HG02852 (cell line): ENCODE measurements around the gene KIRREL1.

Experiments used
- ATAC-seq: cut with Tn5 transposase; IDR thresholded peaks from one replicate; pipeline ENCODE4 v1.9.1; 2021; ENCODE audit warnings: mild to moderate bottlenecking, moderate library complexity; ENCODE audit not compliant: unreplicated experiment

Gene KIRREL1

DNA sequence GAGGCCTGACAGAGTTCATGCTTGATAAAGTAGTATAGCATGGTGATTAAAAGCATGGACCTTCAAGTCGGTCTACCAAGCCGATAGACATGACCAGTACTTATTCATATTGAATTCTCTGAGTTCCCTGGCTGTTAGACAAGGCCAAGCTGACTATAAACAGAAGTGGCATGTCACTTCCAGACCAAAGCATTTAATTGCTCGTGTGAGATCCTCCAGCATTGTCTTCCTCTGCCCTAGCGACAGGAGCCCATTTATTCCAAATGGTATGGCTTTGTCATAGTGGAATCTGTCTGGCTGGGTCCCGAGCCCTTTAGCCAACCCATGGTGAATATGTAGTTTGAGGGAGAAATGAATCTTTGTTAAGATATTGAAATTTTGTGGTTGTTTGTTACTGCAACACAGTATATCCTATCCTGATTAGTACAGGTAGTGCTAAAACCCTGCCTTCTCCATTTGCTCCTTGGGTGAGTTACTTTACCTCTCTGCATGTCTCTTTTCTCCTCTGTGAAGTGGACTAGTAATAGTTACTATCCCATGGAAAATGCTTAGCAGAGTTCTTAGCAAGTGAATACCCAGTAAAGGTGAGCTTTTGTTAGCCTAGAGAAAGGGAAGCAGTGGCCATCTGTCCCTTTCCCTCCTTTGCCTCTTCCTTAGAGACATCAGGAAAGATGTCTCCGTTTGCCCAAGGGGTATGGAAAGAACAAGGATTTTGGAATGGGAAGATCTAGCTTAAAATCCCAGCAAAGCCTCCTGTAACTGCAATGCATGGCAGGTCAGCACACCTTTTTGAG lies 109.6 kb downstream of the KIRREL1 start:
- no peak for ATAC-seq

DNA sequence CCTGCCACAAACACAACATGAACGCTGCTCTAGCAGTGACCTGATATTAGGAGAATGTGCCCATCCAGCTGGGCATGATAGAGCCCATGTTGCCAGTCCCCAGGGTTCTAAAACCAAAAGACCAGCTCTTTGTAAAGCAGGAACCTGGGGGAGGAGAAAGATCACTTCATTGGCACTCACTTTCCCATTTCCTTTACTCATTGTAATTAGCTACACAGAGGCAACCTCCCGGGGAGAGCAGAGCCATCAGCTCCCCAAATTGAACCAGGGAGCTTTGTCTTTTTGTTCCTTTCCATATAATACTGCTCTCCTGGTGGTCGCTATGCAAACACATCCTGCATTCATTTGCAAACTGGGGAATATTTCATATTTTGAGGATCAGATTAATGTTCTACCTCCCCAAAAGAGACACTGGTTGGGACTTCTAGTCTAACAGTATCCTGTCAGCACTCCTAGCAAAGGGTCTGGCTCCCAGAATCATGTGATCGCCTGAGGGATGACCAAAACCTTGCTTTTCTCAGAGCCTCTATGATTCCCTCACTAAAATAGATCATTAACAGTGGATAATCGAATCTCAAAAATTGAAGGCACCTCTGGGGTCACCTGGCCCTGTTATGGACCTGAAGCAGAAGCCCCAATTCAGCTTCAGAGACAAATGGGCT lies 110.5 kb downstream of the KIRREL1 start:
- ATAC-seq, result no peak

DNA sequence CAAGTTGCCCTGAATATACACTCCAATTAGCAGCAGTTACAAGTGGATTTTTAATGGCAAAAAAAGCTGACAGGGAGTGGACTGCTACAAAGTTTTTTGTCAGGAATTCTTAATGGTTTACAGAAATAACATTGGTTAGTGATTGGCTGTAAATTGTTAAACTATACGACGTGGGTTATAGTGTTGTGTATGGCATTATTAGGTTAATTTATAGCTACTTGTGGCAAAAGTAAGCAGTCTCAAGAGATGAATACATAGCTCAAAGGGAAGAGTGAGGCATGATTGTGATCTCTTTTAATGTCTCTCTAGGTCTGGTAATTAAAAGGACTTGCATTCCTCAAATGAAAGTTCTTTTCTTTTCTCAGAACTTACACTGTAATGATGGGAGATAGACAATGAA lies 111.4 kb downstream of the KIRREL1 start:
- ATAC-seq, result no peak

DNA sequence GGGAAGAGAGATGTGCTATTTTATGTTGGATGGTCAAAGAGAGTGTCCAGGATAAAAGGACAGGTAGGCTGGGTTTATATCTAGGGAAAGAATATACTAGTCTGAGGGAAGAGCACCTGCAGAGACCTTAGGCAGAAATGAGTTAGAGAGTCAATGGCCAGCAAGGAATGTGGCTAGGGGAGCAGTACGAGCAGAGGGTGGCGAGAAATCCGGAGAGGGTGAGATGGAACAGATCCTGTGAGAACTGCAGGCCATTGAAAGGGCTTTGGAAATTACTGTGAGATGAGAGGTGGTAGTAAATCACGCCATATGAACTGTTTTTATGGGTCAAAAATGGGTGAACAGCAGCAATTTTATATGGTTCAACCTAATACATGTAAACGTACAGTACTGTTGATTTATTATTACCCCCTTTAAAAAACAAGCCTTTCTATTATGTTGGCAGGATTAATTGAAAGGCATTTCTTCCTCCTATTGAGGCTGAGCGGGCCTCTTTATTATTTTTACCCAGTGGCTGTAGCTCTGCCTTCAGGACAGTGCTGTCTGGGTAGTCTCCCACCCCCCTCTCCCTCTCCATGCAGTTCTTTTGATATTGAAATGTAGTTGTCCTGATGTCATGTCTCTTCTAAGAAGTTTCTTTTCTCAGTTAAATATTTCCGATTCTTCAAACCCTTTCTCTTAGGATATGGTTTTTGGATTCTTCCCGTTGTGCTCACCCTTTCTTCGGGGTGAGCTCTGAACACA lies 112.1 kb downstream of the KIRREL1 start:
- ATAC-seq, result no peak

DNA sequence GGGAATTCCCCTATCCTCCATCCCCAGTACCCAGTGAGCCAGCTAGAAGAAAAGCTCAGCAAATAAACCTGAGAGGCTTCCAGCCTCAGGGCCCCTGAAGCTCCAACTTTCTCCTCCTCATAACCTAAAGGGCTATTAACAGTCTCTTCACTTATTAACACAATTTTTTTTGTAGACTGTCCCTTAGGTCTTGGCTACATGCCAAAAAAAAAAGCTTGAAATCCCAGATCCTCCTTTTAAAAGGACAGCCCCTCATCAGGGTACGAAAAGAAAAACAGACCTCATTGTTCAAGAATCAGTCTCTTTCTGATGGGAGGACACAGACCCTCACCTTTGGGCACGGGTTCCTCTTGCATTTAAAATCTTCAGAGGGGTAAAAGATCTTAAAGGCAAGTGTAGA lies 114.5 kb downstream of the KIRREL1 start:
- ATAC-seq, result no peak

DNA sequence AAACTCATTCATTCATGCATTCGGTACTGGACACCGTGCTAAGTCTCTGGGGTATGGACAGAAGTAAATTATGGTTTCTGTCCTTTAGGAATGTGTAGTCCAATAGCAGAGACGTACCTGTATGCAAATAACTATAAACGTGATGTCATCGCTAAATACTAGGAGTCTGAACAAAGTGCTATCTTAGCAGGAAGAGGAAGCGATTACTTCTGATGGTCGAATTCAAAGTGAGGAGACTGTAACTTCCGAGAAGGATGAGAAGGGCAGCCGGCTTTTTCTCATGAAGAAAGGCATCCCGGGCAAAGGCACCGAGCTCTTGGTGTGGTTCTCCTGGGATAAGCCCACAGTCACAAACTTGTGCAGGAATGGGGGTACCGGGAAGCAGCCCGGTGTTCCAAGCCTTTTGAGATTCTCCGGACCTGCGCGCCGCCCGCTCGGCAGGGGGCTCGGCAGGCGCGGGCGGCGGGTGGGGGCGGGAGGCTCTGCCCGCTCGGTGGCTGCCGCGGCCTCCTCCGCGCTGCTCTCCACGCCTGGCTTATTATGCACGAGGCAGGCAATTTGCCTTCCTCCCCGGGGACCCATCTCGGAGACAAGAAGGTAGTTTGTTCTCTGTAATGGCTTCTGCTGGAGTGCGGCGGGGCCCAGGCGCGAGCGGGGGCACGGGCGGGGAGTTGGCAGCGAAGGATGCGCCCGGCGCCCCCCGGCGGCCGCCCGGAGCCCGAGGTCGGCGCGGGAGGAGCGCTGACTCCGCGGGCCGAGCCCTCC lies 119.7 kb downstream of the KIRREL1 start:
- no peak for ATAC-seq

DNA sequence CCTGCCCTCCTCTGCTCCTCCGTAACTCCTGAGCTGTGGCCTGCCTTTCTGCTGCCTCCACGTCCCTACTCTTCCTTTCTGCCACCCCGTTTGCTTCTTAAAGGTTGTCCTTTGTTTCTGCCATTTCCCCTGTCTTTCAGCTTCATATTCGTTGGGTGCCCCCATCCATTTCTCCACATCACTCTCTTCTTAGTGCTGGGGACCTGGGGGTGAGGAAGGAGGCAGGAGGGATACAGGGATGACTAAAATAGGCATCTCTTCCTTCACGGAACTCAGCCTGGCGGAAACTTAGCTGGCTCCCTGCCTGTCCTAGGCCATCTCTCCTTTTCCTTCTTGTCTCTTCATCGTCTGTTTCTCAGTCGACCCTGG lies 120.3 kb downstream of the KIRREL1 start:
- ATAC-seq, result no peak

DNA sequence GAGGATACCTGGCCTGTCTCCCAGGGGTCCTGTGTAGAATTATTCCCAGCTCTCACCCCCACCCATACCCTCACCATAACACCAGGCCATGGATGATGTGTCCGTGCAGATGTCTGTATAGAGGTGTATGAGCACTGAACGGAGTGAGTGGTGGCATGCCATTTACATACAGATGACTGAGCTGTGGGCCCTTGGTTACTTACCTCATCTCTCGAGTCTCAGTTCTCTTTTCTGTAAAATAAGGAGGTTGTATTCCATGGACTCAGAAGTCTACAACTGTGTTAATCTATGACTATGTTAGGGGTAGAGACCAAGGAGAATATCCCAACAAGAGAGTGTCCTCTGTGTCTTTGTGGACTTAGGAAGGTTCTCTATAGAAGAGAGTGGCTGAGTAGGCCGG lies 121.7 kb downstream of the KIRREL1 start:
- peak; percentile 94 for ATAC-seq

DNA sequence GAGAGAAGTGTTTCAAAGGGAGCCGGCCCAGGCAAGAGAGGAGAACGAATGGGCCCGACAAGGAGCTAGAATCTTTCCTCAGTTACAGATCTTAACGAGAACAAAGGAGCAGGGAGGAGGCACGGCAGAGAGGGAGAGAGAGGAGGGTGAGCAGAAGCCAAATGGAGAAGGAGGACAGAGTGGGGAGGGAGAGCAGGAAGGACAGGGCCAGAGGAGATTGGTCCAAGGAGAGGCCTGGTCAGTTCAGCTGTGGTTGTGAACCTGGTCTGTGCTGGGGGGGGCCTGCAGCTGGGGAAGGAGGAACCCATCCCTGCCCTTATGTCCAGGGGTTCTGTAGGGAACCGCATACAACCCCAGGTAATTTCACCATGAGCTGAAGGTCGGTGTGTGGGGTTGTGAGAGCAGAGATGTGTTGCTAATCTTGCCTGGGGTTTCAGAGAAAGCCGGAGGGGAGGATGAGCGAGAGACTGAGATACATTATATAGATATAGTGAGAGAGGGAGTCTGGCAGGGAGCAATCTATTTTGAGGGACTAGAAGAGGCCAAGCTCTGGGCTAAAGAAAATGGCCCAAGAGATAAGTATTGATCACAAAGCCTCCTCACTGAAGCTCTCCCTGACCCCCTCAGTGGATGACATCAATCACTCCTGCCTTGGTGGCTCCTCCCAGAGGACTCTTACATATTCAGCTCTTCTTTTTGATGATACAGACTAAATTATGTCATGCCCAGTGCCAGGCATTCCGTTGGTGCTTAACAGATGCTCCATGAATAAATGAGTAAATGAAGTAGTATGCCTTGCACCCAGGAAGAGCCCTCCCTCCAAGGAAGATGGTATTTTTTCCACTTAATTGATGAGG lies 123.1 kb downstream of the KIRREL1 start:
- no peak for ATAC-seq

DNA sequence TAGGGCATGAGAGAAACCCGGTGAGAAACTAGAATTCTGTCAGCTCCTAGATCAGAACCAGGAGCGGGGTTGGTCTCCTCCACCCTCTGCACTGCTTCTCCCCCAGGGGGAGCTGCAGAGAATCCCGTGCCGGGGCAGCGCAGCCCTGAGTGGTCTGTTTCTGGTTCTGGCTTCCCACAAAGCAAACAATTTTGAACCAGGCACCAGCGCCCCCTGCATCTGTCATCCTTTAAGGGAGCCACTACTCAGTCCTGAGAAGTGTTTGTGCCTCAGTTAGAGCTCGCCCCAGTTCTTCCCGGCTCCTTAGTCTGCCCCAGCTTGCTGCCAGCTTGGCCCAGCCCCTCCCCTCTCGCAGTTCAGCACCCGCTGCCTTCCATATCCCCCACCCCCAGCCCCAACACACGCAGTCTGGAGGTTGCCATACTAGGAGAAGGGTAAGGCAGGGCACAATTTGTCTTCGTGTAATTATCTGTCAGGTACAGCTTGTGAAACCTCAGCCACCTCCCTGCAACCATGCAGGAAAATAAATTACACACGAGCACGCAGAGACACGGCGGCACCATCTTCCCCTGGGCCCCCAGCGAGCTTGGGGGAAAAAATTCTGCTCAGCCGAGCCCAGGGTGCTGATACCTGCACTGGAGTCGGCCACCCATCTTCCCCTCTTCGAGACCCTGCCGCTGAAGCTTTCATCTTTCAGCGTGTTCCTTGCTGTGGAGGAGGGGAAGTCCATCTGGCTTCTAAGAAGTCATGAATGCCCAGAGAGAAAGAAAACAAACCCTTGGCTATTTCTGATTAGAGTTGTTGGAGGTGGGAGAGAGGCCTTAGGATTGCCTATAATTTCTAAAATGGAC lies 124.6 kb downstream of the KIRREL1 start:
- no peak for ATAC-seq

DNA sequence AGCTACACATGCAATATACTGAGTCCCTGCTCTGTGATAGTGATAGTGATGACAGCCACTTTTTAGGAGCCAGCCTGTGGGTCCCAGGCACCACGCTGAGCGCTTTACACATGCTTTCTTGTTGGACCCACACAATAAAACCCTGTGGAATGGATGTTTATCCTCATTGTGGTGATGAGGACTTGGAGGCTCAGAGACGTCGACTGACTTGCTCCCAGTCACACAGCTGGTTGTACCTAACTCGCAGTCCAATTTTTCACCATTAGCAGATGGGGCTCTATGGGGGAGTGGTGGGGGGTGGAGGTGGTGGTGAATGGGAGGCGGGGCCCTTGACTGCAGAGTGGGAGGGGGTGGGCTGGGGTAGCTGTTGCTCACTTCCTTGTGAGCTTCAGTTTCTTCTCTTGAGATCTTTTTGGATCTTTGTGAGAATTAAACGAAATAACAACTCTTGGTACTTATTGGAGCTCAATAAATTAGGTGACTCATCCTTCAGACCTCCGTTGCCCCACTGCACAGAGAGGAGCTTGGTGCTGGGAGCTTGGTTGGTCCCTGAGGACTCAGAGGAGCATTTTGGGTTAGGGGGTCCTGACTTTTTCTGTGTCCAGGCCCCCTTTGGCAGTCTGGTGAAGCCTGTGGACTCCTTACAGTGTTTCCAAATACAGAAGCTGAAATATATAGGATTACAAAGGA lies 125.4 kb downstream of the KIRREL1 start:
- no peak for ATAC-seq

DNA sequence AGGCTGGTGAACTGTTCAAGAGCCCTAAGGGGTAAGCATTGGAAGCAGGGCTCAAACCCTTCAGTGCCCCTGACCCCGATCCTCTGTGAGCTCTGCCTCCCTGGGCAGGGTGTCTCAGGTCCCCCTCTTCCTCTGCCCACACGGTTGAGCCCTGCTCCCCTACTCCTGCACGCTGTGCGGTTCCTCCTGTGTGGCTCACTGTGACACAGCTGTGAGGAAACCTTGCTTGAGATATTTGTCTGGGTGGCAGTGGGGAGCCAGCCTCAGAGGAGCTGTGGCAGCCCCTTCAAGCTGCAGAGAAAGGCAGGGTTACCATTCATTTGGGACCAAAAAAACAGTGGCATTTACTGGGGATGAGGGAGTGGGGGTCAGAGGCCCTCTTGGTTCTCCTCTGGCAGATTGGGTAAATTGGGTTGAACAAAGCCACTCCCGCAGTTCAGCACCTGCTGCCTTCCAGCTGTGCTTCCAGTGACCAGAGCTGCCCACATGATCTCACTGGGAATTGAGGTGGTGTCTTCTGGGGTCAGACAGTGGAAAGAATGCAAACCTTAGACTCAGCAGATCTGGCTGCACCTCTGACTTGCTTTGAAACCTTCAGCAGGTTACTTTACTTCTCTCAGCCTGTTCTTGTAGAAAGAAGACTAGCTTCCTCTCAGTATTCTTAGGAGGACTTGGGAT lies 126.7 kb downstream of the KIRREL1 start:
- ATAC-seq, result no peak

DNA sequence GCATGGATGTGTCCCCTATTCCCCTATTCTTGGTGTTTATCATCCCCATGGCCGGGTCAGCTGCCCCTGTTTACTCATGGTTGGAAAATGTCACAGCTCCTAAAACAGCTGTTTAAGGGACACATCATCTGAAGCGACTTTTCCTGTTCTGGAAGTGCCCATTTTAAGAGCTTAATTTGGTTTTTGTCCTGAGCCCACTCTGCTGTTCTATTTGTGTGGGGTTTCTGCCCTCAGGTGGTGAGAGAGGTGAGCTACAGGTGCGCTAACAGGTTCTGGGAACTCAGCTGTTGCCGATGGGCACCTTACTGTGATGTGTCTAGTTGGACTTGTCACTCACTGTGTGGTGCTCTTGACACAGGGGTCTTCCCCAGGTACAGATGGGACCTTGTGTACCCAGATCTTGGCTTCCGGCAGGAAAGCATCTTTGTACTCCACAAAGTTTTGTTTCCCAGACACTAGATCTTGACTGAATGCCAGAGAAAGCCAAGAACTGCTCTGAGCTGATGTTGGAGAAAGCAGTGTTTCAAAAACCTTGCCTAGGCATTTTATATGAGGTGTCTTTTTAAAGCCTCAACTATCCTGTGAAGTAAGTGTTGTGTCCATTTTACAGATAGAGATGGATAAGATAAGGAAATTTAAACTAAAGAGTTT lies 128.3 kb downstream of the KIRREL1 start:
- ATAC-seq, result no peak

DNA sequence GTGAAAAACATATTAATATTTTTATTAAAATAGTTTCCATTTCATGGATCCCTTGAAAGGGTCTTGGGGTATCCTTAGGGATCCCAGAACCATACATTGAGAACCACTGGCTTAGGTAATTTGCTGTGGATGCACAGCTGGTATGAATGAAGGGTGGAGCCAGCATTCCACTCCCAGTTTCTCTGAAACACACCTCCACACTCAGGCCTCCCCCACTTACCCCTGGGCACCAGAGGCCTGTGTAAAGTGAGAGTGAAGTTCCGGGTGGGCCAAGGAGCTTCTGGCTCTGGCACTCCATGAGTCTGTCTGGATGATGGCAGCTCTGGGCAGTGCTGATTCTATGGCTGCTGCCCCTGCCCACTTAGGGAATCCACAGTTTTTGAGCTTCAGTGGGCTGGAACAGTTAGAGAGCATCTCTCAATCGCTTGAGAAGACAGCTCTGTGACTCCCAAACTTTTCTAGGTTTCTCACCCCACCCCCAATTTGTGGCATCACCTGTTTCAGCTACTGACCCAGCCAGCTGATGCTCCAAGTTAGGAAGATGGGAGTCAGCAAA lies 129.5 kb downstream of the KIRREL1 start:
- no peak for ATAC-seq

DNA sequence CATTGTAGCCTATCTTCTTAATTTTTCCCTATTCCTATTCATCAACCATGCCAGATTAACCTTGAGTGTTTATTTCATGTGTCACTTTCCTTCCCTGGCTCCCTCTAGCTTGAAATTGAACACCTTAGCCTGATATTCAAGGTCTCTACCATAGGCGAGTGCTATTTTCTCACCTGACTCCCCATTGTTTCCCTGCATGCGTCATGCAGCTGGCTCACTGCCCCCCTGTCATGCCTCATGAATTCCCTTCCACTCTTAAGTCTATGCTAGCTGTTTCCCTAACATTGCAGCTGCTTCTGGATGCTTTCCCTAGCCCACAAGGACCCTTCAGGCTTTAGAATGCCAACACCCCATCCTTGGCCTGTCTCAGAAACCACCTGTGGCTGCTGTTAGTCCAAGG lies 130.6 kb downstream of the KIRREL1 start:
- no peak for ATAC-seq

DNA sequence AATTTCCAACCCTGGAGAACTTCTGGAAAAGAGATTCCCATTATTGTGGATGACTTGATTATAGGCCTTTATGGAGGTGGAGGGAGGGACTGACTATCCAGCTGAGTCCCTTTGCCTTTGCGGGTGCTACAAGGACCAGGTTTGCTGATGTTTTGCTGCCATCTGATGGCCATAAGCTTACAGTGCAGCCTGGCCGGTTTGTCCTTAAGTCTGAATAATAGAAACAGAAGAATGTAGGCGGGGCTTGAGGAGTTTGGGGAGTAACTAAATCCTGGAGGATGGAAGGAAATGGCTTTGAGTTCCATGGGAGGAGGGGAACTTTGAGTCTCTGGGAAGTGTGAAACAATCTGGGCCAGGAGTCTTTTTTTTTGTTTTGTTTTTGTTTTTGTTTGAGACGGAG lies 131.6 kb downstream of the KIRREL1 start:
- peak; percentile 83 for ATAC-seq

DNA sequence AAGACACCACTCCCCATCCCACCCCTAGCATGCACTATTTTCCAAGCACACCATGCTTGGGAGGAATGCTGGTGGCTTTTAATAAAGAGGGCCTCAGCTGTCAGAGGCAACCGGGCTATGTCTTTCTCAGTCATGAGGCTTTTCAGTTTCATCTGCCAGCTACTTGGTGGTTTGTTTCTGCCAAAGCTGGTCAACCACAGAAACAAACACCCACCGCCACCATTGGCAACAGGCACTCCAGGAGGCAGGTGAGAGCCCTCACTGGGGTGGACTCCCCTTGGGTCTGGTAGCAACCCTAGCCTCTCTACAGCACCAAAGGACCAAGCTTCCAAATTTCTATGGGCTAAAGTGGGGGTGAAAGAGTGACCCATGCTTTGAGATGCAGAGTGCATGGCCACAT lies 133.0 kb downstream of the KIRREL1 start:
- peak; percentile 40 for ATAC-seq
